ENCODE results near the gene NSMCE1. TPM values are rescaled to one million over a fixed set of nuclear protein-coding genes. Genes with fewer than 3 reads are reported as not detected.

Gene NSMCE1
- total RNA-seq = 46.0 and 52.3 TPM in 2 replicates

GRCh38 chr16:27268376-27269299 is at the start of gene NSMCE1:
TSS of gene NSMCE1 (minus strand) at chr16:27268772. CDS start at chr16:27257570, 11,202 bp downstream.

GRCh38 chr16:27313422-27314160 is 45.0 kb upstream of the NSMCE1 start, which contains the start of gene IL4R:
TSS of gene IL4R (plus strand) at chr16:27313974. CDS start at chr16:27340204, 26,230 bp downstream.

GRCh38 chr16:27203507-27204311 is 64.9 kb downstream of the NSMCE1 start, which contains the start of gene KDM8:
TSS of gene KDM8 (plus strand) at chr16:27203526. CDS start at chr16:27210124, 6,598 bp downstream.

Other genes starting within 250 kb of the NSMCE1 start
- not detected in 2 replicates for gene C16orf82, start 201.8 kb downstream of the NSMCE1 start, total RNA-seq
- gene KDM8, start 65.2 kb downstream of the NSMCE1 start, total RNA-seq = 2.4 and 2.6 TPM in 2 replicates
- gene IL4R, start 45.2 kb upstream of the NSMCE1 start, total RNA-seq = 8.9 and 58.6 TPM in 2 replicates
- 2.3 and 3.9 TPM in 2 replicates for gene IL21R, start 133.4 kb upstream of the NSMCE1 start, total RNA-seq